PC-3 (cell line): Measurements from ENCODE around the gene TMEFF2. TPM values are rescaled to one million over a fixed set of nuclear protein-coding genes. Genes with fewer than 3 reads are reported as not detected.

Source experiments
- ATAC-seq: fragments of 200-7000 bp; cut with Tn5 transposase; 2 replicates; pipeline ENCODE4 v1.9.1; 2020; ENCODE audit warnings: mild to moderate bottlenecking, moderate library complexity
- BruUV-seq: library from RNA; stranded (reverse); fragments of 400-500 nt; replicated peaks from 2 replicates; lab custom pipeline; 2021; lab: Mats Ljungman, UMichigan
- CTCF ChIA-PET: fragments of 300-600 bp; sonication (Branson Sonifier 250); formaldehyde crosslinking; loops from one replicate; lab custom pipeline; 2022; ENCODE audit warnings: antibody characterized with exemption; lab: Charles Lee
- POLR2A ChIA-PET: fragments of 300-600 bp; sonication (Branson Sonifier 250); formaldehyde crosslinking; loops from one replicate; lab custom pipeline; 2022; ENCODE audit warnings: antibody characterized with exemption; ENCODE audit not compliant: unreplicated experiment; lab: Charles Lee
- DNase-seq: peaks from one replicate; pipeline ENCODE4 v3.0.0-alpha.2; 2015
- H2AFZ ChIP-seq: fragments of 300-600 bp; sonication (generic); 2 replicates; pipeline ENCODE4 v1.6.0; 2016; ENCODE audit warnings: antibody characterized with exemption, low read length
- H3F3A ChIP-seq: fragments of 300-600 bp; sonication (generic); one replicate; pipeline ENCODE4 v1.6.0; 2017; ENCODE audit warnings: antibody characterized with exemption, low read length, control low read depth, mild to moderate bottlenecking; ENCODE audit not compliant: unreplicated experiment
- H3K27ac ChIP-seq: fragments of 300-600 bp; sonication (generic); 2 replicates; pipeline ENCODE4 v1.5.1; 2016; ENCODE audit warnings: mild to moderate bottlenecking, low read length
- H3K27me3 ChIP-seq: fragments of 300-600 bp; sonication (generic); 2 replicates; pipeline ENCODE4 v1.6.1; 2016; ENCODE audit warnings: low read length, mixed read lengths
- H3K36me3 ChIP-seq: fragments of 300-600 bp; sonication (generic); 2 replicates; pipeline ENCODE4 v1.6.1; 2016; ENCODE audit warnings: low read depth, mixed run types, low read length, mixed read lengths
- H3K4me1 ChIP-seq: fragments of 300-600 bp; sonication (generic); 2 replicates; pipeline ENCODE4 v1.5.1; 2016; ENCODE audit warnings: low read length; ENCODE audit not compliant: insufficient read depth
- H3K4me2 ChIP-seq: fragments of 300-600 bp; sonication (generic); 2 replicates; pipeline ENCODE4 v1.6.0; 2016; ENCODE audit warnings: low read length
- H3K4me3 ChIP-seq: fragments of 300-600 bp; sonication (generic); 2 replicates; pipeline ENCODE4 v1.5.1; 2016; ENCODE audit warnings: mild to moderate bottlenecking, low read length, mixed read lengths
- H3K79me2 ChIP-seq: fragments of 300-600 bp; sonication (generic); 2 replicates; pipeline ENCODE4 v1.6.1; 2017; ENCODE audit warnings: low read length, mixed read lengths
- H3K9ac ChIP-seq: fragments of 300-600 bp; sonication (generic); 2 replicates; pipeline ENCODE4 v1.6.0; 2016; ENCODE audit warnings: mild to moderate bottlenecking, low read length
- H3K9me2 ChIP-seq: fragments of 300-600 bp; sonication (generic); replicated peaks from 2 replicates; pipeline ENCODE4 v1.6.1; 2016; ENCODE audit warnings: mixed run types, low read length, mixed read lengths
- H3K9me3 ChIP-seq: fragments of 300-600 bp; sonication (generic); 2 replicates; pipeline ENCODE4 v1.6.1; 2016; ENCODE audit warnings: low read length, mixed read lengths
- H4K20me1 ChIP-seq: fragments of 300-600 bp; sonication (generic); 2 replicates; pipeline ENCODE4 v1.6.1; 2016; ENCODE audit warnings: low read length, mixed read lengths
- EZH2 ChIP-seq: fragments of 300-600 bp; sonication (generic); IDR thresholded peaks from one replicate; pipeline ENCODE4 v1.6.1; 2017; ENCODE audit warnings: antibody characterized with exemption, mild to moderate bottlenecking, low read length; ENCODE audit not compliant: unreplicated experiment
- EZH2phosphoT487 ChIP-seq: fragments of 300-600 bp; sonication (generic); IDR thresholded peaks from 2 replicates; pipeline ENCODE4 v1.6.1; 2018; ENCODE audit warnings: mild to moderate bottlenecking, antibody characterized with exemption, low read length, borderline replicate concordance
- intact Hi-C: fragments of 100-400 bp; cut with micrococcal nuclease; formaldehyde crosslinking; loops from 2 replicates; pipeline ENCODE4 v1.9.0; 2023
- total RNA-seq: library from RNA; depleted of rRNA; stranded (reverse); fragments of >200 nt; gene quantifications from 2 replicates; pipeline ENCODE4 v1.2.3, GENCODE V29; 2014
- TF ChIP-seq, protein P1 (sequence below): fragments of 300-600 bp; sonication (generic); conservative IDR thresholded peaks from 2 replicates; pipeline ENCODE4 v1.5.1; 2017; ENCODE audit warnings: antibody characterized with exemption, low read depth, mild to moderate bottlenecking, low read length

TMEFF2 gene
- total RNA-seq, 1 experiment from 2014 or later = not detected

DNA sequence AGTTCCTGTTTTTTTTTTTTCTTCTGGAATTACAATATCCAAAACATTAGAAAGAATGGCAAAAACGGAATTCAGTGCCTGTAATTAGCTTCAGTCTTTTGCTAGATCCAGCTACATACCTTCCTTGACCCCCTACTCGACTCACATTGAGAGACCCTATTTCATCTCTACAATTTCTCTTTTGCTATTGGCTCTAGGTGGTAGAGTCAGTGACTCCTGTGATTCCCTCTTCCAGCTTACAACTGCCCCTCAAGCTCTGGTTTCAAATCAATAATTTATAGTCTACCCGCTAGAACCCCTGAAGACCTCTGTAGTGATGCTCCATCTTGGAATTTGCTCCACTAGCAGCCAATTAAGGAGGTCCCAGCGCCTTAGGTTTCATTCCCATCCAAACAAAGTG is 125.8 kb downstream of the TMEFF2 start:
- no peaks in the 10 kb centered on the region for H3K79me2 ChIP-seq
- BruUV-seq = no TSS peak
- intact Hi-C loops = no loop called here
- no peaks in the 10 kb centered on the region for H3F3A ChIP-seq
- H3K27me3 ChIP-seq = peaks cover 14% of the 10 kb centered on the region
- no peak overlapping the region for H3K4me3 ChIP-seq
- no peaks in the 10 kb centered on the region for H4K20me1 ChIP-seq
- no peak overlapping the region for H3K27ac ChIP-seq
- H3K9ac ChIP-seq = no peak overlapping the region
- H3K36me3 ChIP-seq = no peaks in the 10 kb centered on the region
- no peaks in the 10 kb centered on the region for H3K4me1 ChIP-seq
- ChIA-PET POLR2A (no interaction called here), CTCF (no interaction called here)
- no peaks in the 10 kb centered on the region for H3K9me3 ChIP-seq
- no peak overlapping the region for H2AFZ ChIP-seq
- H3K9me2 ChIP-seq = no peaks in the 10 kb centered on the region
- ATAC-seq (no peak), DNase-seq (no peak)
- TF ChIP-seq, protein P1, sequence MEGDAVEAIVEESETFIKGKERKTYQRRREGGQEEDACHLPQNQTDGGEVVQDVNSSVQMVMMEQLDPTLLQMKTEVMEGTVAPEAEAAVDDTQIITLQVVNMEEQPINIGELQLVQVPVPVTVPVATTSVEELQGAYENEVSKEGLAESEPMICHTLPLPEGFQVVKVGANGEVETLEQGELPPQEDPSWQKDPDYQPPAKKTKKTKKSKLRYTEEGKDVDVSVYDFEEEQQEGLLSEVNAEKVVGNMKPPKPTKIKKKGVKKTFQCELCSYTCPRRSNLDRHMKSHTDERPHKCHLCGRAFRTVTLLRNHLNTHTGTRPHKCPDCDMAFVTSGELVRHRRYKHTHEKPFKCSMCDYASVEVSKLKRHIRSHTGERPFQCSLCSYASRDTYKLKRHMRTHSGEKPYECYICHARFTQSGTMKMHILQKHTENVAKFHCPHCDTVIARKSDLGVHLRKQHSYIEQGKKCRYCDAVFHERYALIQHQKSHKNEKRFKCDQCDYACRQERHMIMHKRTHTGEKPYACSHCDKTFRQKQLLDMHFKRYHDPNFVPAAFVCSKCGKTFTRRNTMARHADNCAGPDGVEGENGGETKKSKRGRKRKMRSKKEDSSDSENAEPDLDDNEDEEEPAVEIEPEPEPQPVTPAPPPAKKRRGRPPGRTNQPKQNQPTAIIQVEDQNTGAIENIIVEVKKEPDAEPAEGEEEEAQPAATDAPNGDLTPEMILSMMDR = no peak
- TF ChIP-seq EZH2phosphoT487 (no peak), EZH2 (no peak)
- H3K4me2 ChIP-seq = no peak overlapping the region

DNA sequence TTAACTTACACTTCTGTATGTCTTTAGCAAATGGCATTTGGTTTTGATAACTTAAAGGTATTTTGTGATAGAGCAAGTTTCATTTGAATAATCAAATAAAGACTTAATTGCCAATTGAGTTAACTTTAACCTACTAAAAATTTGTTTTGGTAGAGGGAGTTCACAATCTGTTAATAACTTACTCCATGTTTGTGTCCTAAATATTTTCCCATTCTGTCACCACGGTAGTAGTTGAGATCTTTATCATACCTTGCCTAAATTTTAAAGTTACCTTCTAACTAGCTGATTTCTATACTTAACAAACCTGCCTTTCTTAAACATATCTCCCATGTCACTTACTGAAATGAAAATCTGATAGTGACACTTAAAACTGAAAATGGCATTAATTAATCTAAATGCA is 127.1 kb downstream of the TMEFF2 start:
- POLR2A ChIA-PET = no interaction called here
- no peak for TF ChIP-seq EZH2phosphoT487
- no peak for TF ChIP-seq EZH2

DNA sequence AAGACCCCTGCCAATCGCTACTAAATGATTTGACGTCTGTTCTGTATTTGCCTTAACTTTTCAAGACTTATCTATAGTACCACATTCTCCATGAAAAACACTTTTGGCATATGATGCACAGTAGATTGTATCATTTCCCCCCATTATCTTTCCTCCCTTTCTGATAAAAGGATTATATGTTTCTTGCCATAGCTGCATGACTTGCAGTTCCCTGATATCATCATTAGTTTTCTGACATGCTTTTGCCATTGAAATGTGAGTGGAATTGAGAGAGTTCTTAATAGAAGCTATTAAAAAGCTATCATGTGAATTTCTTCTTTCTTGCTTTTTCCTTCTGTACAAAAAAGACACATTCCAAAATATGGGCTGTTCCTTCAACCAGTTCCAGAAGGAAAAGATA is 130.3 kb downstream of the TMEFF2 start:
- H3K4me2 ChIP-seq = no peak overlapping the region
- POLR2A ChIA-PET = no interaction called here
- CTCF ChIA-PET = no interaction called here

More for the DNA sequence above, 127.1 kb downstream of the TMEFF2 start:
- Histone ChIP-seq H3K4me3 (no peak overlapping the region), H3K4me1 (no peaks in the 10 kb centered on the region), H3K27me3 (peaks cover 14% of the 10 kb centered on the region), H3K36me3 (no peaks in the 10 kb centered on the region), H2AFZ (no peak overlapping the region), H3F3A (no peaks in the 10 kb centered on the region), H3K9me3 (no peaks in the 10 kb centered on the region), H3K27ac (no peak overlapping the region), H3K79me2 (no peaks in the 10 kb centered on the region), H3K9ac (no peak overlapping the region), H3K4me2 (no peak overlapping the region), H4K20me1 (no peaks in the 10 kb centered on the region), H3K9me2 (no peaks in the 10 kb centered on the region)
- CTCF ChIA-PET = no interaction called here
- DNase-seq (no peak), ATAC-seq (no peak)
- BruUV-seq = no TSS peak
- intact Hi-C loops = no loop called here

DNA sequence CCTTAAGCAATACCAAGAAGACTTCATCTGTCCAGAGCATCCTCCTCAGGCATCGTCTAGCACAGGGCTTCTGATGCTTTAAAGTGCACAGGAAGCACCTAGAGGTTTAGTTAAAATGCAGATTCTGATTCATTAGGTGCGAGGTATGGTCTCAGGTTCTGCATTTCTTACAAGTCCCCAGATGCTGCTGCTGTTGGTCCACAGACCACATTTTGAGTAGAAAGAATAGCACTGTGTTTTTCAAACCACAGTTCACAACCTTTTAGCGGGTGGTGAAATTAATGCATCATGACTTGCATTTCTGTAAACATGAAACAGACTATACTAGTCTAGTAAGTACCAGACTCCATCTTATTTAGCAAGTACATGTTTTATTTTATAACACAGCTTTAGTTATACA is 134.6 kb downstream of the TMEFF2 start:
- Histone ChIP-seq H2AFZ (no peak overlapping the region), H3K4me1 (no peaks in the 10 kb centered on the region), H3K79me2 (no peaks in the 10 kb centered on the region), H3K27ac (no peak overlapping the region), H3K4me2 (no peak overlapping the region), H3K9me3 (no peaks in the 10 kb centered on the region), H3K9ac (no peak overlapping the region), H4K20me1 (no peaks in the 10 kb centered on the region), H3F3A (no peaks in the 10 kb centered on the region), H3K36me3 (no peaks in the 10 kb centered on the region), H3K4me3 (no peak overlapping the region), H3K27me3 (peaks cover 3% of the 10 kb centered on the region; the same call in 1 of the 2 replicates), H3K9me2 (no peaks in the 10 kb centered on the region)
- intact Hi-C loops = no loop called here
- ChIA-PET POLR2A (no interaction called here), CTCF (no interaction called here)
- TF ChIP-seq EZH2phosphoT487 = no peak
- TF ChIP-seq, protein P1 = no peak
- TF ChIP-seq EZH2 = no peak
- DNase-seq (no peak), ATAC-seq (no peak)
- BruUV-seq = no TSS peak

More for the DNA sequence above, 130.3 kb downstream of the TMEFF2 start:
- Histone ChIP-seq H3K27ac (no peak overlapping the region), H3K36me3 (no peaks in the 10 kb centered on the region), H3K4me1 (no peaks in the 10 kb centered on the region), H3K27me3 (peaks cover 14% of the 10 kb centered on the region), H4K20me1 (no peaks in the 10 kb centered on the region), H3K4me3 (no peak overlapping the region), H3K9me3 (no peaks in the 10 kb centered on the region), H3K79me2 (no peaks in the 10 kb centered on the region), H2AFZ (no peak overlapping the region), H3K9ac (no peak overlapping the region), H3K9me2 (no peaks in the 10 kb centered on the region), H3F3A (no peaks in the 10 kb centered on the region)
- intact Hi-C loops = no loop called here
- no peak for ATAC-seq
- no peak for DNase-seq
- no TSS peak for BruUV-seq
- TF ChIP-seq EZH2phosphoT487 = no peak
